Astrocyte (in vitro differentiated cells and primary cell): Measurements from ENCODE around the gene ME2. TPM values are rescaled to one million over a fixed set of nuclear protein-coding genes. Genes with fewer than 3 reads are reported as not detected.

ENCODE experiments used
- DNase-seq: peaks from one replicate; pipeline ENCODE4 v3.0.0-alpha.2; 2010; ENCODE audit warnings: low read depth
- FAIRE-seq: peaks from 2 replicates; lab custom pipeline; 2011; peaks lifted over from hg19 to GRCh38; lab: Jason Lieb, UNC
- H2AFZ ChIP-seq: 2 replicates; pipeline ENCODE4 v1.6.0; 2012; ENCODE audit warnings: low read depth, low read length, inconsistent platforms
- H3K27ac ChIP-seq: 2 replicates; pipeline ENCODE4 v1.5.1; 2011; ENCODE audit warnings: low read depth, low read length, inconsistent platforms
- H3K27me3 ChIP-seq: 2 replicates; pipeline ENCODE4 v1.6.0; 2011; ENCODE audit warnings: low read length, inconsistent platforms; ENCODE audit not compliant: insufficient read depth
- H3K36me3 ChIP-seq: 2 replicates; pipeline ENCODE4 v1.5.1; 2011; ENCODE audit warnings: low read length, inconsistent platforms; ENCODE audit not compliant: insufficient read depth
- H3K4me1 ChIP-seq: 2 replicates; pipeline ENCODE4 v1.5.1; 2011; ENCODE audit warnings: low read length, inconsistent platforms; ENCODE audit not compliant: insufficient read depth
- H3K4me2 ChIP-seq: 2 replicates; pipeline ENCODE4 v1.6.0; 2012; ENCODE audit warnings: low read length, inconsistent platforms
- H3K4me3 ChIP-seq: 2 replicates; pipeline ENCODE4 v1.5.1; 2011; ENCODE audit warnings: low read depth, mild to moderate bottlenecking, low read length, inconsistent platforms; ENCODE audit not compliant: insufficient read depth
- H3K79me2 ChIP-seq: 2 replicates; pipeline ENCODE4 v1.6.0; 2012; ENCODE audit warnings: mild to moderate bottlenecking, low read length, inconsistent platforms; ENCODE audit not compliant: insufficient read depth
- H3K9ac ChIP-seq: 2 replicates; pipeline ENCODE4 v1.6.0; 2012; ENCODE audit warnings: mild to moderate bottlenecking, low read length, inconsistent platforms
- H3K9me3 ChIP-seq: 2 replicates; pipeline ENCODE4 v1.5.1; 2012; ENCODE audit warnings: low read depth, mild to moderate bottlenecking, low read length, inconsistent platforms; ENCODE audit not compliant: insufficient read depth
- H4K20me1 ChIP-seq: 2 replicates; pipeline ENCODE4 v1.6.0; 2012; ENCODE audit warnings: low read length, inconsistent platforms; ENCODE audit not compliant: insufficient read depth
- H3K27ac Mint-ChIP-seq: one replicate; pipeline ENCODE4 v1.8.0; 2021; ENCODE audit warnings: mild to moderate bottlenecking, mixed read lengths; ENCODE audit not compliant: unreplicated experiment
- H3K27me3 Mint-ChIP-seq: one replicate; pipeline ENCODE4 v1.8.0; 2021; ENCODE audit warnings: low read depth, mixed read lengths; ENCODE audit not compliant: unreplicated experiment
- H3K36me3 Mint-ChIP-seq: one replicate; pipeline ENCODE4 v1.8.0; 2021; ENCODE audit warnings: low read depth, mixed read lengths; ENCODE audit not compliant: unreplicated experiment
- H3K4me1 Mint-ChIP-seq: one replicate; pipeline ENCODE4 v1.8.0; 2021; ENCODE audit warnings: low read depth, mixed read lengths; ENCODE audit not compliant: unreplicated experiment
- H3K4me3 Mint-ChIP-seq: one replicate; pipeline ENCODE4 v1.8.0; 2021; ENCODE audit warnings: mild to moderate bottlenecking, moderate library complexity, mixed read lengths; ENCODE audit not compliant: unreplicated experiment
- H3K9me3 Mint-ChIP-seq: one replicate; pipeline ENCODE4 v1.8.0; 2021; ENCODE audit warnings: mild to moderate bottlenecking, mixed read lengths; ENCODE audit not compliant: unreplicated experiment
- CTCF ChIP-seq: IDR thresholded peaks from 2 replicates; pipeline ENCODE4 v1.5.1; 2011; ENCODE audit warnings: low read depth, mild to moderate bottlenecking, inconsistent platforms, low read length, moderate library complexity; ENCODE audit not compliant: insufficient read depth
- EZH2 ChIP-seq: IDR thresholded peaks from 2 replicates; pipeline ENCODE4 v1.6.1; 2012; ENCODE audit warnings: mild to moderate bottlenecking, low read length, inconsistent platforms; ENCODE audit not compliant: insufficient read depth
- total RNA-seq: library from RNA; stranded (reverse); gene quantifications from 2 replicates; pipeline ENCODE4 v1.2.1, GENCODE V29; 2021

Gene ME2
- total RNA-seq, 1 donor from 2014 or later: 44.0 TPM

DNA sequence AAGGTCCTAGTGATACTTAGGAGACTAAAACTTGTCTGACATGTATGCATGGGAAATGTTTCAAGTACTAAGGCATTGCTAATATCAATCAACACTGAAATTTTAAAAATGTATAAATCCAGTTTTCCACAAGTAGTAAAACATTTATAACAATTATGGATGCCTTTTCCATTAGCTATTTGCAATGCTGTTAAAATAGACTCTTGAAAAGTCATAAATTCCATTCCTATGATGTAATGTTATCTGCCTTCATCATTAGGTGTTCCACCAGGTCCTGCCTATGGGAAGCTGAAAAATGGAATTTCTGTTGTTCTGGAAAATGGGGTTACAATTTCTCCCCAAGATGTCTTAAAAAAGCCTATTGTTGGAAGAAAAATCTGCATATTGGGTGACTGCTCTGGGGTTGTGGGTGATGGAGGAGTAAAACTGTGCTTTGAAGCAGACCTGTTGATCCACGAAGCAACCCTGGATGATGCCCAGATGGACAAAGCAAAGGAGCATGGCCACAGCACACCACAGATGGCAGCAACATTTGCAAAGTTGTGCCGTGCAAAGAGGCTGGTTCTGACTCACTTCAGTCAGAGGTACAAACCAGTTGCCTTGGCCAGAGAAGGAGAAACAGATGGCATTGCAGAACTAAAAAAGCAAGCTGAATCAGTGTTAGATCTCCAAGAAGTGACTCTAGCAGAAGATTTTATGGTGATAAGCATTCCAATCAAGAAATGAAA is 107.6 kb downstream of the ME2 start:
- Histone ChIP-seq H3K4me1 (peaks cover 13% of the 10 kb centered on the region), H3K9me3 (no peaks in the 10 kb centered on the region), H3K79me2 (no peaks in the 10 kb centered on the region), H3K4me3 (no peak overlapping the region), H2AFZ (no peak overlapping the region), H3K27me3 (no peaks in the 10 kb centered on the region), H4K20me1 (no peaks in the 10 kb centered on the region), H3K27ac (peak overlapping the region; percentile 11), H3K9ac (no peak overlapping the region), H3K36me3 (no peaks in the 10 kb centered on the region), H3K4me2 (peak overlapping the region; percentile 17)
- TF ChIP-seq CTCF (no peak), EZH2 (no peak)
- peaks cover 4% of the 10 kb centered on the region for H3K36me3 Mint-ChIP-seq
- H3K27me3 Mint-ChIP-seq: no peaks in the 10 kb centered on the region
- peak overlapping the region; percentile 54 for H3K27ac Mint-ChIP-seq
- H3K4me1 Mint-ChIP-seq: peaks cover 14% of the 10 kb centered on the region
- no peaks in the 10 kb centered on the region for H3K9me3 Mint-ChIP-seq
- H3K4me3 Mint-ChIP-seq: peak overlapping the region; percentile 40
- DNase-seq (peak; percentile 63), FAIRE-seq (peak; percentile 64)

- FAIRE-seq (no peak), DNase-seq (no peak)
- no peaks in the 10 kb centered on the region for H3K79me2 ChIP-seq
- peaks cover 13% of the 10 kb centered on the region for H3K4me1 ChIP-seq
- peaks cover 4% of the 10 kb centered on the region for H3K36me3 Mint-ChIP-seq
- no peaks in the 10 kb centered on the region for H3K9me3 Mint-ChIP-seq
- H3K4me2 ChIP-seq: no peak overlapping the region
- H3K4me3 ChIP-seq: no peak overlapping the region
- TF ChIP-seq EZH2: no peak
- TF ChIP-seq CTCF: no peak
- no peaks in the 10 kb centered on the region for H3K36me3 ChIP-seq
- H3K27ac Mint-ChIP-seq: no peak overlapping the region
- no peak overlapping the region for H3K4me3 Mint-ChIP-seq
- no peaks in the 10 kb centered on the region for H3K9me3 ChIP-seq
- no peak overlapping the region for H2AFZ ChIP-seq
- H3K9ac ChIP-seq: no peak overlapping the region
- no peaks in the 10 kb centered on the region for H3K27me3 Mint-ChIP-seq
- no peak overlapping the region for H3K27ac ChIP-seq
- peaks cover 17% of the 10 kb centered on the region for H3K4me1 Mint-ChIP-seq
- H4K20me1 ChIP-seq: no peaks in the 10 kb centered on the region
- no peaks in the 10 kb centered on the region for H3K27me3 ChIP-seq
These were observed 108.3 kb downstream of the ME2 start for GRCh38 chr18:50987261-50987660.

GRCh38 chr18:50989711-50990110 is 110.8 kb downstream of the ME2 start:
- no peak overlapping the region for H3K27ac Mint-ChIP-seq
- peaks cover 3% of the 10 kb centered on the region for H3K36me3 Mint-ChIP-seq
- Histone ChIP-seq H3K79me2 (no peaks in the 10 kb centered on the region), H3K4me1 (peaks cover 13% of the 10 kb centered on the region), H3K4me3 (no peak overlapping the region), H3K27ac (no peak overlapping the region), H3K27me3 (no peaks in the 10 kb centered on the region), H4K20me1 (no peaks in the 10 kb centered on the region), H3K4me2 (no peak overlapping the region), H3K36me3 (no peaks in the 10 kb centered on the region), H3K9me3 (no peaks in the 10 kb centered on the region), H2AFZ (no peak overlapping the region), H3K9ac (no peak overlapping the region)
- H3K9me3 Mint-ChIP-seq: no peaks in the 10 kb centered on the region
- H3K4me1 Mint-ChIP-seq: peaks cover 20% of the 10 kb centered on the region
- no peak overlapping the region for H3K4me3 Mint-ChIP-seq
- H3K27me3 Mint-ChIP-seq: no peaks in the 10 kb centered on the region
- no peak for DNase-seq
- FAIRE-seq: no peak
- TF ChIP-seq CTCF (no peak), EZH2 (no peak)
